CMK (cell line): ENCODE data around the gene CCND2.

Source experiments
- DNase-seq: peaks from one replicate; pipeline ENCODE4 v3.0.0-alpha.2; 2010; ENCODE audit warnings: low read depth

CCND2 gene

GRCh38 chr12:4257442-4257841 is 16.1 kb upstream of the CCND2 start:
- no peak for DNase-seq

- no peak for DNase-seq
Measured at GRCh38 chr12:4259099-4259498, 14.5 kb upstream of the CCND2 start.

GRCh38 chr12:4261655-4262054 is 11.9 kb upstream of the CCND2 start:
- no peak for DNase-seq

- DNase-seq: no peak
Measured at GRCh38 chr12:4265280-4265679, 8.3 kb upstream of the CCND2 start.

GRCh38 chr12:4266990-4267389 is 6.6 kb upstream of the CCND2 start:
- DNase-seq: no peak

GRCh38 chr12:4267704-4268328 is 5.7 kb upstream of the CCND2 start:
- DNase-seq: no peak

GRCh38 chr12:4268329-4269181 is 5.0 kb upstream of the CCND2 start:
- no peak for DNase-seq

- peak; percentile 73 for DNase-seq
Measured at GRCh38 chr12:4269279-4269991, 4.1 kb upstream of the CCND2 start.

- DNase-seq: no peak
Measured at GRCh38 chr12:4270016-4270830, 3.3 kb upstream of the CCND2 start.

GRCh38 chr12:4270831-4271716 is 2.5 kb upstream of the CCND2 start:
- DNase-seq: peak; percentile 73

- peak; percentile 77 for DNase-seq
Measured at GRCh38 chr12:4271717-4272423, 1.7 kb upstream of the CCND2 start.

GRCh38 chr12:4272424-4273272 is 914 bp upstream of the CCND2 start:
- DNase-seq: peak; percentile 65

GRCh38 chr12:4273273-4273651 is 300 bp upstream of the CCND2 start:
- DNase-seq: no peak

- DNase-seq: no peak
Measured at GRCh38 chr12:4274396-4275015, 944 bp downstream of the CCND2 start.

- no peak for DNase-seq
Measured at GRCh38 chr12:4275016-4275869, 1.7 kb downstream of the CCND2 start.

GRCh38 chr12:4275870-4276301 is 2.3 kb downstream of the CCND2 start:
- DNase-seq: no peak

- peak; percentile 80 for DNase-seq
Measured at GRCh38 chr12:4276524-4277204, 3.1 kb downstream of the CCND2 start.

- no peak for DNase-seq
Measured at GRCh38 chr12:4277205-4277543, 3.6 kb downstream of the CCND2 start.
